Liver (tissue), 9 donors: ENCODE results near the gene KLHL24. TPM values are rescaled to one million over a fixed set of nuclear protein-coding genes. Genes with fewer than 3 reads are reported as not detected.

Source experiments
- DNase-seq: peaks from one replicate; pipeline ENCODE4 v3.0.0-alpha.2; 2017; ENCODE audit warnings: low spot score
- H3K27ac ChIP-seq, 2 donors: one replicate each; pipeline ENCODE4 v1.7.0; 2013; ENCODE audit warnings: inconsistent platforms in 2 of 2, low read length in 2 of 2, control low read depth in 1 of 2, low read depth in 1 of 2, mild to moderate bottlenecking in 1 of 2
- H3K27me3 ChIP-seq, 4 donors: one replicate each; pipeline versions ENCODE4 v1.6.1 to v1.7.0; 2013; ENCODE audit warnings: low read length in 3 of 4, inconsistent platforms in 1 of 4, mild to moderate bottlenecking in 1 of 4, moderate library complexity in 1 of 4; ENCODE audit not compliant: control insufficient read depth in 4 of 4, insufficient read depth in 4 of 4
- H3K36me3 ChIP-seq, 4 donors: one replicate each; pipeline versions ENCODE4 v1.6.1 to v1.7.0; 2013; ENCODE audit warnings: low read length in 3 of 4, mild to moderate bottlenecking in 3 of 4, low read depth in 1 of 4, moderate library complexity in 1 of 4; ENCODE audit not compliant: control insufficient read depth in 4 of 4, insufficient read depth in 3 of 4
- H3K4me1 ChIP-seq, 4 donors: one replicate each; pipeline versions ENCODE4 v1.6.1 to v1.7.0; 2013; ENCODE audit warnings: low read length in 3 of 4, mild to moderate bottlenecking in 3 of 4, moderate library complexity in 1 of 4; ENCODE audit not compliant: control insufficient read depth in 4 of 4, insufficient read depth in 4 of 4
- H3K4me3 ChIP-seq, 3 donors: one replicate each; pipeline versions ENCODE4 v1.6.1 to v1.7.0; 2013; ENCODE audit warnings: low read length in 3 of 3, control low read depth in 1 of 3, low read depth in 1 of 3, mild to moderate bottlenecking in 1 of 3
- H3K9ac ChIP-seq, 2 donors: one replicate each; pipeline ENCODE4 v1.7.0; 2013; ENCODE audit warnings: low read length in 2 of 2, mild to moderate bottlenecking in 2 of 2, moderate library complexity in 2 of 2, control low read depth in 1 of 2, low read depth in 1 of 2
- H3K9me3 ChIP-seq, 4 donors: one replicate each; pipeline versions ENCODE4 v1.6.1 to v1.7.0; 2013; ENCODE audit warnings: low read length in 3 of 4; ENCODE audit not compliant: control insufficient read depth in 4 of 4
- ATF3 ChIP-seq: IDR thresholded peaks from 2 replicates; pipeline ENCODE4 v1.6.1; 2016; ENCODE audit warnings: antibody characterized with exemption
- CTCF ChIP-seq: fragments of 150-350 bp; IDR thresholded peaks from 2 replicates; pipeline ENCODE4 v1.5.1; 2017; ENCODE audit warnings: improper control_type of control experiment, low read depth, low read length; ENCODE audit not compliant: missing input control
- EGR1 ChIP-seq, 2 donors: IDR thresholded peaks; 2 replicates each; pipeline ENCODE4 v1.6.1; 2016 to 2018; ENCODE audit warnings: antibody characterized with exemption in 2 of 2, low read depth in 2 of 2
- FOXA1 ChIP-seq: IDR thresholded peaks from 2 replicates; pipeline ENCODE4 v1.6.1; 2016; ENCODE audit warnings: antibody characterized with exemption
- FOXA2 ChIP-seq: IDR thresholded peaks from 2 replicates; pipeline ENCODE4 v1.6.1; 2016; ENCODE audit warnings: antibody characterized with exemption
- GABPA ChIP-seq, 2 donors: IDR thresholded peaks in 1 of 2; conservative IDR thresholded peaks in 1 of 2; 2 replicates each; pipeline ENCODE4 v1.6.1; 2016; ENCODE audit warnings: antibody characterized with exemption in 2 of 2, mild to moderate bottlenecking in 1 of 2, moderate library complexity in 1 of 2
- HNF4A ChIP-seq, 2 donors: conservative IDR thresholded peaks; 2 replicates each; pipeline ENCODE4 v1.6.1; 2016; ENCODE audit warnings: antibody characterized with exemption in 2 of 2, mild to moderate bottlenecking in 2 of 2
- HNF4G ChIP-seq: IDR thresholded peaks from 2 replicates; pipeline ENCODE4 v1.6.1; 2016; ENCODE audit warnings: antibody characterized with exemption
- JUND ChIP-seq, 2 donors: IDR thresholded peaks; 2 replicates each; pipeline ENCODE4 v1.6.1; 2016; ENCODE audit warnings: antibody characterized with exemption in 2 of 2
- MAX ChIP-seq: IDR thresholded peaks from 2 replicates; pipeline ENCODE4 v1.6.1; 2016; ENCODE audit warnings: antibody characterized with exemption
- NR2F2 ChIP-seq: IDR thresholded peaks from 2 replicates; pipeline ENCODE4 v1.6.1; 2016; ENCODE audit warnings: antibody characterized with exemption
- RAD21 ChIP-seq, 2 donors: IDR thresholded peaks; 2 replicates each; pipeline ENCODE4 v1.6.1; 2016; ENCODE audit warnings: antibody characterized with exemption in 2 of 2, mild to moderate bottlenecking in 2 of 2
- REST ChIP-seq: IDR thresholded peaks from 2 replicates; pipeline ENCODE4 v1.6.1; 2016; ENCODE audit warnings: antibody characterized with exemption, mild to moderate bottlenecking
- RXRA ChIP-seq, 2 donors: IDR thresholded peaks; 2 replicates each; pipeline ENCODE4 v1.6.1; 2017 to 2018; ENCODE audit warnings: antibody characterized with exemption in 2 of 2, mild to moderate bottlenecking in 1 of 2
- SP1 ChIP-seq: IDR thresholded peaks from 2 replicates; pipeline ENCODE4 v1.6.1; 2018; ENCODE audit warnings: antibody characterized with exemption, mild to moderate bottlenecking
- TAF1 ChIP-seq: conservative IDR thresholded peaks from 2 replicates; pipeline ENCODE4 v1.6.1; 2016; ENCODE audit warnings: antibody characterized with exemption, mild to moderate bottlenecking
- YY1 ChIP-seq: IDR thresholded peaks from 2 replicates; pipeline ENCODE4 v1.6.1; 2016; ENCODE audit warnings: antibody characterized with exemption, mild to moderate bottlenecking
- WGBS: extraction: QIAGEN DNeasy Blood & Tissue Kit; methylation state at CpG from one replicate; pipeline ENCODE4 v1.1.7; 2013; 5-methylcytosine and 5-hydroxymethylcytosine counted together
- polyA plus RNA-seq, 2 donors: library from polyadenylated mRNA; stranded (reverse) in 1 of 2; unstranded in 1 of 2; fragments of 200-250 nt in 1 of 2; fragments of >200 nt in 1 of 2; fragmentation: Nextera tagmentation in 1 of 2; extraction: Ambion mirVana in 1 of 2; gene quantifications; one replicate each; pipeline versions ENCODE4 v1.2.1 to v1.2.3, GENCODE V29; 2013 to 2015
- total RNA-seq, 2 donors: library from RNA; depleted of rRNA; stranded (reverse); fragments of >200 nt; gene quantifications; one replicate each; pipeline ENCODE4 v1.2.3, GENCODE V29; 2014
- TF ChIP-seq, protein P1 (sequence below): IDR thresholded peaks from 2 replicates; pipeline ENCODE4 v1.6.1; 2016; ENCODE audit warnings: antibody characterized with exemption
- donor health status: healthy.
- donor health status: healthy.
- donor health status: healthy.
- donor health status: healthy.
- donor health status: healthy.

KLHL24 gene
- total and polyA plus RNA-seq, 4 donors: 6.4 to 81.8 (median 18.4) TPM

DNA sequence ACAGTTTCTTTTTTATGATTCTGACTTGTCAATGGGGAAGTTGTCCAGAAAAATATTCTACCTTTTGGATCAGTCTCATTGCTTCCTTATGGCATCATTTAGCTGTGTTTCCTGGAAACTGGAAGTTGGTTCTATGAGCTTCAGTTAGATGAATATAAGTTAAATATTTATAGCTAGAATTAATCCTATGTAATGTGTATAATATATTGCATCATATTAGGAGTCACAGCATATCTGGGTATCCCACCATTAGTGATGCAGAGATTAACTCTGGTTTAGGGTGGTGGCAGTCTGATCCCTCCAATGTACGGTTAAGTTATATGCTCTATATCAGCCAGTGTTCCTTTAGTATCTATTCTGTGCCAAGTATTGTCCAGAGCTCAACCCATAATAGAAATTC is 19.3 kb downstream of the KLHL24 start:
- Histone ChIP-seq H3K27me3 (no peaks in the 10 kb centered on the region), H3K9ac (no peak overlapping the region), H3K36me3 (peaks cover 12 to 59% (median 31%) of the 10 kb centered on the region in 4 donors), H3K4me1 (no peaks in the 10 kb centered on the region), H3K9me3 (peaks cover 8 to 20% (median 9%) of the 10 kb centered on the region in 4 donors), H3K4me3 (no peak overlapping the region), H3K27ac (no peak overlapping the region)
- no peak for TF ChIP-seq JUND (IDR thresholded peaks at IDR 0.05)
- TF ChIP-seq HNF4A (conservative IDR thresholded peaks at IDR 0.05): no peak
- no peak for TF ChIP-seq FOXA2
- TF ChIP-seq RAD21 (IDR thresholded peaks at IDR 0.05): no peak
- TF ChIP-seq NR2F2: no peak
- TF ChIP-seq EGR1 (IDR thresholded peaks at IDR 0.05; ENCODE audit: low read depth in 2 of 2): no peak
- no peak for TF ChIP-seq FOXA1
- TF ChIP-seq, protein P1, sequence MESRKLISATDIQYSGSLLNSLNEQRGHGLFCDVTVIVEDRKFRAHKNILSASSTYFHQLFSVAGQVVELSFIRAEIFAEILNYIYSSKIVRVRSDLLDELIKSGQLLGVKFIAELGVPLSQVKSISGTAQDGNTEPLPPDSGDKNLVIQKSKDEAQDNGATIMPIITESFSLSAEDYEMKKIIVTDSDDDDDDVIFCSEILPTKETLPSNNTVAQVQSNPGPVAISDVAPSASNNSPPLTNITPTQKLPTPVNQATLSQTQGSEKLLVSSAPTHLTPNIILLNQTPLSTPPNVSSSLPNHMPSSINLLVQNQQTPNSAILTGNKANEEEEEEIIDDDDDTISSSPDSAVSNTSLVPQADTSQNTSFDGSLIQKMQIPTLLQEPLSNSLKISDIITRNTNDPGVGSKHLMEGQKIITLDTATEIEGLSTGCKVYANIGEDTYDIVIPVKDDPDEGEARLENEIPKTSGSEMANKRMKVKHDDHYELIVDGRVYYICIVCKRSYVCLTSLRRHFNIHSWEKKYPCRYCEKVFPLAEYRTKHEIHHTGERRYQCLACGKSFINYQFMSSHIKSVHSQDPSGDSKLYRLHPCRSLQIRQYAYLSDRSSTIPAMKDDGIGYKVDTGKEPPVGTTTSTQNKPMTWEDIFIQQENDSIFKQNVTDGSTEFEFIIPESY: no peak
- TF ChIP-seq HNF4G: no peak
- no peak for TF ChIP-seq TAF1
- no peak for TF ChIP-seq SP1
- no peak for TF ChIP-seq ATF3
- TF ChIP-seq GABPA (IDR thresholded peaks at IDR 0.05 in 1 of 2, conservative IDR thresholded peaks at IDR 0.05 in 1 of 2): no peak
- no peak for TF ChIP-seq YY1
- no peak for TF ChIP-seq RXRA (IDR thresholded peaks at IDR 0.05)
- no peak for TF ChIP-seq MAX
- TF ChIP-seq CTCF: no peak
- no peak for DNase-seq
- WGBS: 95% methylated on average over 1 of the region's 1 CpG

GRCh38 chr3:183662099-183662498 is 26.7 kb downstream of the KLHL24 start:
- H3K9me3 ChIP-seq: no peaks in the 10 kb centered on the region
- WGBS: 42% methylated on average over 3 of the region's 3 CpGs
- no peak overlapping the region for H3K9ac ChIP-seq
- H3K27me3 ChIP-seq: no peaks in the 10 kb centered on the region
- no peak overlapping the region for H3K4me3 ChIP-seq
- peaks cover 13 to 25% (median 18%) of the 10 kb centered on the region in 4 donors for H3K36me3 ChIP-seq
- no peak overlapping the region for H3K27ac ChIP-seq
- peaks cover 0 to 12% (median 9%) of the 10 kb centered on the region in 4 donors for H3K4me1 ChIP-seq
- DNase-seq: no peak
- TF ChIP-seq RAD21 (IDR thresholded peaks at IDR 0.05): no peak
- no peak for TF ChIP-seq YY1
- no peak for TF ChIP-seq MAX
- TF ChIP-seq HNF4A (conservative IDR thresholded peaks at IDR 0.05): no peak
- TF ChIP-seq EGR1 (IDR thresholded peaks at IDR 0.05; ENCODE audit: low read depth in 2 of 2): no peak
- no peak for TF ChIP-seq JUND (IDR thresholded peaks at IDR 0.05)
- no peak for TF ChIP-seq FOXA2
- no peak for TF ChIP-seq GABPA (IDR thresholded peaks at IDR 0.05 in 1 of 2, conservative IDR thresholded peaks at IDR 0.05 in 1 of 2)
- TF ChIP-seq TAF1: no peak
- no peak for TF ChIP-seq FOXA1
- TF ChIP-seq REST: no peak
- TF ChIP-seq ATF3: no peak
- no peak for TF ChIP-seq SP1
- TF ChIP-seq NR2F2: no peak
- TF ChIP-seq RXRA (IDR thresholded peaks at IDR 0.05): no peak
- TF ChIP-seq CTCF: no peak
